ENCODE measurements around the gene ICE1.

ICE1 gene

DNA sequence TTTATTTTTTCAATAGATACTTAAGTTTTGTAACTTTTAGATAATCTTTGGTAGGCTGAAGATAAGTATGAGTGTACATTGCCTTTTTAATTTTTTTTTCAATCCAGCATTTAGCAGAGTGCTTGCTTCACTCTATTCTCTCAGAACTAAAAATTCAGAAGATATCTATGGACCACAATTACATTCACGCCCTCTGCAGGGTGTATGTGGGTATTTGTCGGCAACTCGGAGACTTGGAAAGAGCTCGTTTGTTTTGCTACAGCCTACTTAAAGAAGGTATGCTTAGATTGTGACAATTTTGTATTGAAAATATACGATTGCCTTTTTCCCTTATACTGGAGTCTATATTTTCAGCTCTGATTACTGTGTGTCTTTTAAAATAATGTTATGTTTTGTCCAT is 43.8 kb downstream of the ICE1 start:
- no peak overlapping the region for H3K27ac ChIP-seq (ENCODE audit: low read length, poor library complexity, severe bottlenecking)
- no peak overlapping the region for H3K23ac ChIP-seq (ENCODE audit: low read length in 2 of 2)
- no peak overlapping the region for H2AFZ ChIP-seq (ENCODE audit: low read depth, low read length)
- DNase-seq: no peak
- no peak overlapping the region for H4K91ac ChIP-seq (ENCODE audit: low read length)
- H3K9ac ChIP-seq (ENCODE audit: low read length): no peak overlapping the region
- H3K4me2 ChIP-seq (ENCODE audit: low read length, poor library complexity, severe bottlenecking): no peak overlapping the region
- no peak overlapping the region for H3K18ac ChIP-seq (ENCODE audit: low read depth in 1 of 2, low read length in 2 of 2)
- H3K36me3 ChIP-seq (ENCODE audit: control insufficient read depth in 1 of 2, insufficient read depth in 2 of 2, low read depth in 1 of 2, low read length in 2 of 2): peaks cover 27 to 83% of the 10 kb centered on the region in 2 experiments
- H2AK5ac ChIP-seq (ENCODE audit: low read length, severe bottlenecking): no peak overlapping the region
- peaks cover 32% of the 10 kb centered on the region for H3K79me1 ChIP-seq (replicated peaks; ENCODE audit: low read length, poor library complexity, severe bottlenecking)
- no peak overlapping the region for H2BK15ac ChIP-seq (ENCODE audit: low read depth, poor library complexity, severe bottlenecking)
- H3K14ac ChIP-seq (ENCODE audit: low read length in 2 of 2): no peak overlapping the region
- no peaks in the 10 kb centered on the region for H3K9me3 ChIP-seq (ENCODE audit: control insufficient read depth, low read length)
- H2BK120ac ChIP-seq (ENCODE audit: low read depth, low read length): no peak overlapping the region
- no peaks in the 10 kb centered on the region for H3K4me1 ChIP-seq (ENCODE audit: control insufficient read depth, insufficient read depth, low read depth, low read length)
- no peak overlapping the region for H3K4ac ChIP-seq (ENCODE audit: low read depth in 1 of 2, low read length in 2 of 2)
- H4K8ac ChIP-seq (ENCODE audit: low read length): no peak overlapping the region
- no peak overlapping the region for H2BK5ac ChIP-seq (ENCODE audit: low read depth, low read length, poor library complexity, severe bottlenecking)
- no peak overlapping the region for H2BK12ac ChIP-seq (ENCODE audit: low read length in 2 of 2)
- no peaks in the 10 kb centered on the region for H3K27me3 ChIP-seq (ENCODE audit: control insufficient read depth in 1 of 2, insufficient read depth in 1 of 2, low read length in 2 of 2)
- 92% methylated on average over 5 of the region's 5 CpGs for WGBS
- H3K4me3 ChIP-seq (ENCODE audit: insufficient read depth in 1 of 2, low read depth in 1 of 2, low read length in 2 of 2): no peak overlapping the region

DNA sequence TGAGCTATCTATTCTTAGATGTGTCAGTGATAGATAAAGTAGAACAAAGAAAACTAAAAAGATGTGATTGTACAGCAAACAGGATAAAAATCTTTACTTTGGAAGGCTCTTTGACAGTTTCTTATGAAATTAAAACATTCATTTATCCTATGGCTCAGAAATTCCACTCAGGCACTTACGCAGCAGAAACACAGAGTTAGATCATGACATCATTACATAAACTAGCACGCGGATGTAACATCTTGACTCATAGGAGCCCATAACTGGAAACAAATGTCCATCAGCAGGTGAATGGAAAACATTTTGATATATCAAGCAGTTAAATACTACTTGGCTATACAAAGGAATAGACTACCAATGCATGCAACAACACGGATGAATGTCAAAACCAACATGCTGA is 45.3 kb downstream of the ICE1 start:
- DNase-seq: no peak
- Histone ChIP-seq H4K8ac (ENCODE audit: low read length) (no peak overlapping the region), H3K27ac (ENCODE audit: low read length, poor library complexity, severe bottlenecking) (no peak overlapping the region), H3K4me2 (ENCODE audit: low read length, poor library complexity, severe bottlenecking) (no peak overlapping the region), H3K9ac (ENCODE audit: low read length) (no peak overlapping the region), H3K36me3 (ENCODE audit: control insufficient read depth in 1 of 2, insufficient read depth in 2 of 2, low read depth in 1 of 2, low read length in 2 of 2) (peaks cover 21 to 71% of the 10 kb centered on the region in 2 experiments), H3K23ac (ENCODE audit: low read length in 2 of 2) (no peak overlapping the region), H3K4me3 (ENCODE audit: insufficient read depth in 1 of 2, low read depth in 1 of 2, low read length in 2 of 2) (no peak overlapping the region), H3K9me3 (ENCODE audit: control insufficient read depth, low read length) (no peaks in the 10 kb centered on the region), H3K27me3 (ENCODE audit: control insufficient read depth in 1 of 2, insufficient read depth in 1 of 2, low read length in 2 of 2) (no peaks in the 10 kb centered on the region), H2BK15ac (ENCODE audit: low read depth, poor library complexity, severe bottlenecking) (no peak overlapping the region), H2AFZ (ENCODE audit: low read depth, low read length) (no peak overlapping the region), H2BK5ac (ENCODE audit: low read depth, low read length, poor library complexity, severe bottlenecking) (no peak overlapping the region), H3K14ac (ENCODE audit: low read length in 2 of 2) (no peak overlapping the region), H2AK5ac (ENCODE audit: low read length, severe bottlenecking) (no peak overlapping the region), H3K4me1 (ENCODE audit: control insufficient read depth, insufficient read depth, low read depth, low read length) (no peaks in the 10 kb centered on the region), H3K79me1 (replicated peaks; ENCODE audit: low read length, poor library complexity, severe bottlenecking) (peaks cover 26% of the 10 kb centered on the region), H3K4ac (ENCODE audit: low read depth in 1 of 2, low read length in 2 of 2) (no peak overlapping the region), H4K91ac (ENCODE audit: low read length) (no peak overlapping the region), H2BK120ac (ENCODE audit: low read depth, low read length) (no peak overlapping the region), H2BK12ac (ENCODE audit: low read length in 2 of 2) (no peak overlapping the region), H3K18ac (ENCODE audit: low read depth in 1 of 2, low read length in 2 of 2) (no peak overlapping the region)
- 100% methylated on average over 4 of the region's 4 CpGs for WGBS

GRCh38 chr5:5470933-5471332 is 48.5 kb downstream of the ICE1 start:
- Histone ChIP-seq H2AK5ac (ENCODE audit: low read length, severe bottlenecking) (no peak overlapping the region), H2BK120ac (ENCODE audit: low read depth, low read length) (no peak overlapping the region), H3K79me1 (replicated peaks; ENCODE audit: low read length, poor library complexity, severe bottlenecking) (peaks cover 12% of the 10 kb centered on the region), H3K14ac (ENCODE audit: low read length in 2 of 2) (no peak overlapping the region), H2BK12ac (ENCODE audit: low read length in 2 of 2) (no peak overlapping the region), H3K4ac (ENCODE audit: low read depth in 1 of 2, low read length in 2 of 2) (no peak overlapping the region), H3K9ac (ENCODE audit: low read length) (no peak overlapping the region), H3K36me3 (ENCODE audit: control insufficient read depth in 1 of 2, insufficient read depth in 2 of 2, low read depth in 1 of 2, low read length in 2 of 2) (peaks cover 12 to 61% of the 10 kb centered on the region in 2 experiments), H4K8ac (ENCODE audit: low read length) (no peak overlapping the region), H3K4me3 (ENCODE audit: insufficient read depth in 1 of 2, low read depth in 1 of 2, low read length in 2 of 2) (no peak overlapping the region), H3K27ac (ENCODE audit: low read length, poor library complexity, severe bottlenecking) (no peak overlapping the region), H2BK5ac (ENCODE audit: low read depth, low read length, poor library complexity, severe bottlenecking) (no peak overlapping the region), H4K91ac (ENCODE audit: low read length) (no peak overlapping the region), H2AFZ (ENCODE audit: low read depth, low read length) (no peak overlapping the region), H2BK15ac (ENCODE audit: low read depth, poor library complexity, severe bottlenecking) (no peak overlapping the region), H3K23ac (ENCODE audit: low read length in 2 of 2) (no peak overlapping the region), H3K27me3 (ENCODE audit: control insufficient read depth in 1 of 2, insufficient read depth in 1 of 2, low read length in 2 of 2) (no peaks in the 10 kb centered on the region), H3K4me1 (ENCODE audit: control insufficient read depth, insufficient read depth, low read depth, low read length) (no peaks in the 10 kb centered on the region), H3K9me3 (ENCODE audit: control insufficient read depth, low read length) (no peaks in the 10 kb centered on the region), H3K18ac (ENCODE audit: low read depth in 1 of 2, low read length in 2 of 2) (no peak overlapping the region), H3K4me2 (ENCODE audit: low read length, poor library complexity, severe bottlenecking) (no peak overlapping the region)
- DNase-seq: no peak

DNA sequence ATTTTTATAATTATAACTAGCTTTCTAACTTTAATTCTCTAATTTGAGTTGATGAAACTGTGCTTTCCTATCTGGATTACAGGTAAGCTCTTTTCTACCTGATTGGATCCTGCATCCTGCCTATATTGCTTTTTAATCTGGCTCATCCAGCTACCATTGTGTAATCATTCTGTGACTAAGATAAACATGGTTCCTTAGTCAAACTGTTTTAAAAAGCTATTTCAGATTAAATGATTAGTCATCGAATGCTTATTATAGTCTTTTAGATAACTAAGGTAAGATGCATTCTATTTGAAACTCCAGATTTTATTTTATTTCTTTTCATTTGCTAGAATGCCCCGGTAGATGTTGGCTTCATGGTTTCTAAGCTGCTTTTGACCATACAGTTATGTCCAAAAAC is 50.7 kb downstream of the ICE1 start:
- Histone ChIP-seq H3K36me3 (ENCODE audit: control insufficient read depth in 1 of 2, insufficient read depth in 2 of 2, low read depth in 1 of 2, low read length in 2 of 2) (peaks cover 16 to 60% of the 10 kb centered on the region in 2 experiments), H2AK5ac (ENCODE audit: low read length, severe bottlenecking) (no peak overlapping the region), H3K9me3 (ENCODE audit: control insufficient read depth, low read length) (no peaks in the 10 kb centered on the region), H3K27ac (ENCODE audit: low read length, poor library complexity, severe bottlenecking) (no peak overlapping the region), H3K18ac (ENCODE audit: low read depth in 1 of 2, low read length in 2 of 2) (no peak overlapping the region), H2BK15ac (ENCODE audit: low read depth, poor library complexity, severe bottlenecking) (no peak overlapping the region), H3K27me3 (ENCODE audit: control insufficient read depth in 1 of 2, insufficient read depth in 1 of 2, low read length in 2 of 2) (no peaks in the 10 kb centered on the region), H4K91ac (ENCODE audit: low read length) (no peak overlapping the region), H3K23ac (ENCODE audit: low read length in 2 of 2) (no peak overlapping the region), H3K4me3 (ENCODE audit: insufficient read depth in 1 of 2, low read depth in 1 of 2, low read length in 2 of 2) (no peak overlapping the region), H3K9ac (ENCODE audit: low read length) (no peak overlapping the region), H3K79me1 (replicated peaks; ENCODE audit: low read length, poor library complexity, severe bottlenecking) (peaks cover 9% of the 10 kb centered on the region), H2AFZ (ENCODE audit: low read depth, low read length) (no peak overlapping the region), H3K4ac (ENCODE audit: low read depth in 1 of 2, low read length in 2 of 2) (no peak overlapping the region), H3K4me1 (ENCODE audit: control insufficient read depth, insufficient read depth, low read depth, low read length) (no peaks in the 10 kb centered on the region), H2BK12ac (ENCODE audit: low read length in 2 of 2) (no peak overlapping the region), H3K4me2 (ENCODE audit: low read length, poor library complexity, severe bottlenecking) (no peak overlapping the region), H4K8ac (ENCODE audit: low read length) (no peak overlapping the region), H3K14ac (ENCODE audit: low read length in 2 of 2) (no peak overlapping the region), H2BK5ac (ENCODE audit: low read depth, low read length, poor library complexity, severe bottlenecking) (no peak overlapping the region), H2BK120ac (ENCODE audit: low read depth, low read length) (no peak overlapping the region)
- WGBS: 100% methylated on average over 1 of the region's 2 CpGs
- peak; percentile 30 for DNase-seq
